ENCODE data around the gene SRSF12. TPM values are rescaled to one million over a fixed set of nuclear protein-coding genes. Genes with fewer than 3 reads are reported as not detected.
"Not testable (repeated sequence)": the region's sequence is repeated elsewhere in the genome, so short reads cannot be mapped to it uniquely, and the experiment has no call there.

Gene SRSF12
- polyA plus RNA-seq, 1 donor = 20.1 TPM

GRCh38 chr6:89073014-89073620 is 44.8 kb downstream of the SRSF12 start:
- no peak for DNase-seq

GRCh38 chr6:89071036-89071435 is 46.8 kb downstream of the SRSF12 start:
- no peak for DNase-seq

- DNase-seq = no peak
Measured at GRCh38 chr6:89069536-89070163, 48.2 kb downstream of the SRSF12 start.

- DNase-seq = no peak
Measured at GRCh38 chr6:89068695-89069094, 49.2 kb downstream of the SRSF12 start.

- DNase-seq = no peak
Measured at GRCh38 chr6:89067796-89068195, 50.1 kb downstream of the SRSF12 start.

GRCh38 chr6:89066940-89067646 is 50.8 kb downstream of the SRSF12 start:
- no peak for DNase-seq

DNA sequence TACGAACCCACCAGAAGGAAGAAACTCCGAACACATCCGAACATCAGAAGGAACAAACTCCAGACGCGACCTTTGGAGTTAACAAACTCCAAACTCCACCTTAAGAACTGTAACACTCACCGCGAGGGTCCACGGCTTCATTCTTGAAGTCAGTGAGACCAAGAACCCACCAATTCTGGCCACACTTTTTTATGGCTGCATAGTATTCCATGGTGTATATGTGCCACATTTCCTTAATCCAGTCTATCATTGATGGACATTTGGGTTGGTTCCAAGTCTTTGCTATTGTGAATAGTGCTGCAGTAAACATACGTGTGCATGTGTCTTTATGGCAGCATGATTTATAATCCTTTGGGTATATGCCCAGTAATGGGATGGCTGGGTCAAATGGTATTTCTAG is 51.8 kb downstream of the SRSF12 start:
- DNase-seq = not testable (repeated sequence)

GRCh38 chr6:89064931-89065330 is 52.9 kb downstream of the SRSF12 start:
- not testable (repeated sequence) for DNase-seq

GRCh38 chr6:89063881-89064280 is 54.0 kb downstream of the SRSF12 start:
- DNase-seq = no peak

DNA sequence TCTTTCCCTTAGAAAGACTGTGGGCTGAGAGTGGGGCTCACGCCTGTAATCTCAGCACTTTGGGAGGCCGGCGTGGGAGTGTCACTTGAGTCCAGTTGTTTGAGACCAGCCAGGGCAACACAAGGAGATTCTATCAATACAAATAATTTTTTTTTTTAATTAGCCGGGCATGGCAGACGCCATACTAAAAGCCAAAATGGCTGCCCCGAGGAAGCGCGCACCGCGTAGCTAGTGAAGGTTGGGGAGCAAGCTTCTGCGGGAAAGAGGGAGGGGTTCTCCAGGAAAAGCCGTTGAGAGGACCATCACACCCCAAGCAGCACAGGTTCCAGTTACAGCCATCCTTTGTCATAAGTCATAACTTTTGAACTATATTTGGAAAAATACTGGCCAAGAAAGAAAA is 58.6 kb downstream of the SRSF12 start:
- DNase-seq = no peak

DNA sequence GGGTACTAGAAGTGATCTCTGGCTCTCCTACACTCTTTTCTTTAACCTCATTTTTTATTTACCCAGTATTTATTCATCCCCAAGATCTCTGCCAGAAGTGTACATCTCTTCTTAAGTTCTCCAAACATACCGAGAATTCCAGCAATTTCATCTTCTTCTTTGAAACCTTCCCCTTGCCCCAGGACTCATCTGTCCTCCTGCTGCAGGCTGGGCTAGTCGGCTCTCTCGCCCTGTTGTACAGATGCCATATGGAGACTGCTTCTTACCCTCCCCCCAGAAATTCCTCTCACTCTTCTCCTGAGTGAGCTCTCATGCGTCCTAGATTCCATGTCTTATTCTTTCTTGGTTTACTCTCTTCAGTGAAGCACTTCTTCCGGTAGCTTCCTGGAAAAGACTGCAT is 59.2 kb downstream of the SRSF12 start:
- no peak for DNase-seq

- no peak for DNase-seq
Measured at GRCh38 chr6:89057759-89058158, 60.1 kb downstream of the SRSF12 start.

DNA sequence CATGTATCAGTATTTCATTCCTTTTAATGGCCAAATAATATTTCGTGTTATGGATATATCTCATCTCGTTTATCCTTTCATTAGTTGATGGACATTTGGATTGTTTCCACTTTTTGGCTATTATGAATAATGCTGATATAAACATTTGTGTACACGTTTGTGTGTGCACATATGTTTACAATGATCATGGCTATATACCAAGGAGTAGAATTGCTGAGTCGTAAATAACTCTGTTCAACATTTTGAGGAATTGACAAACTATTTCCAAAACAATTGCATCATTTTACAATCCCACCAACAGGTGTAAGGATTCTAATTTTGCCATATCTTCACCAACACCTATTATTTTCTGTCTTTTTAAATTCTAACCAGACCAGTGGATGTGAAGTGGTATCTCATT is 63.7 kb downstream of the SRSF12 start:
- DNase-seq = no peak

- DNase-seq = no peak
Measured at GRCh38 chr6:89051676-89052075, 66.2 kb downstream of the SRSF12 start.

GRCh38 chr6:89050697-89051096 is 67.2 kb downstream of the SRSF12 start:
- DNase-seq = no peak

GRCh38 chr6:89050155-89050554 is 67.7 kb downstream of the SRSF12 start:
- DNase-seq = no peak

DNA sequence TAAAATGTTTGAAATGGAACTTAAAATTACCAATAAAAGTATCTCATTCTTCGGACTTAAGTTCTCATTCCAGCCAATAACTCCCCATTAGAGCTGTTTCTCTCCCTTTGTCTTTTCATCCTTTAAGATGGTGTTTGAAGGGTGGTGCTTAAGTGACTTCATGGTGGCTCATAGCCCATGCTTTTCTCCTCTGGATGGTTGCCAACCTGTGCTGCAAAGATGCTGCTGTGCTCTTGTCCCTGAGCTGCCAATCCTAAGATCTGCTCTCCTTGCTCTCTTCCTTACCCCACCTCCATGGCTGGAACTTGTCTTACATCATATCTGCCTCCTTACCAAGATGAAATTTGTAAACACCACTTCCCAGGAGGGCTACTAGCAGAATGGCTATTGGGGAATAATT is 68.9 kb downstream of the SRSF12 start:
- DNase-seq = no peak

DNA sequence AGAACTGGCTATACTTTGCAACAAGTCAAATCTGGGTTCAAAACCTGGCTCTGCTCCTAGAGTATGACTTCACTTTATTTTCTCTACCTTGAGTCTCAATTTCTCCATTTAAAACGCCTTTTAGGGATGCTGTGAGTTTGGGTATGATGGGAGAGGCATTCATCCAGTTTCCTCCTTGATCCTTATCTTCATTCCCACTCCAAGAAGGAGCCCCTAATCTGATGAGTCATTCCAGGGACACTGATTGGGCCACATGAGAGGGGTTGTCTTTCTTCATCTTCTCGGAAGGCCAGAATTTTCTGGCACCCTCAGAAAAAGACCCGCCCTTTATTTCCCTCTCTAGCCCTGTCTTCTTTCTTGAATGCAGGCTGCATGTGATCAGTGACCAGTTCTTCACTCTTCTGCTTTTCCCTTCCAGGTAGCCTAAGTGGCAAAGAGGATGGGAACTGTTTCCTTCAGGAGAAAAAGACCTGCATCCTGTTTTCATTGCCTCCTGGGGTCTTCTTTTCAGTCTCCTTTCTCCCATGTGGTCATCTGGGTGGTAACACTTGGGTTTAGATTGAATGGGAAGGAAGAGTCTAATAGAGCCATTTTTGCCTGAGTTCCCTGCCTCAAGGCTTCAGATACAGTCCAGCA is 69.5 kb downstream of the SRSF12 start:
- no peak for DNase-seq

DNA sequence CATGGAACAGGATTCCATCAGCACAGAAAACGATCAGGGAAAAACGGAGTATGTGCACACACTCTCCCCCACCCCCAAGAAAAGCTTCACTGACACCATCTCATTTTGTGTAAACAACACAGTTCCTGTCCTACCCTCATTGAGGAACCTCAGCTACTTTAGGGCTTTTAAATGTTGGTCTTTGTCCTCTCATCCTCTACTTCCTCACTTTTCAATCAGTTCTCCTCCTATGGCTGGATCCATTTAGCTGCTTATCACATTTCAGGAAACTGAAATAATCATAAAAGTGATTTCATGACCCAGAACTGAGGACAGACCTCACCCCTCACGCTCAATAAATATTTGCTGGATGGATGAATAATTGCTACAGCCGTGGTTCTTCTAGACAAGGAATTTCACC is 70.4 kb downstream of the SRSF12 start:
- DNase-seq = no peak

Measured in left kidney (tissue), 2 donors.